ENCODE measurements around the gene BAHD1.

- no peak for TF ChIP-seq CTCF (IDR thresholded peaks at IDR 0.05)
- TF ChIP-seq POLR2A (IDR thresholded peaks at IDR 0.05), result no peak
- no peak for TF ChIP-seq EP300 (IDR thresholded peaks at IDR 0.05; ENCODE audit: low read depth)
Measured at GRCh38 chr15:40467261-40467615, 26.5 kb downstream of the BAHD1 start.

Data from transverse colon (tissue), 3 donors.